Peyer's patch (tissue), 4 donors: Measurements from ENCODE around the gene PSMD4.

Experiments used
- CTCF ChIP-seq, 6 experiments: fragments of 450-650 bp in 4 of 6; fragments of 200-600 bp in 2 of 6; sonication (generic) in 1 of 6; IDR thresholded peaks; one replicate each; pipeline ENCODE4 v1.5.1; 2017 to 2019; ENCODE audit warnings: antibody characterized with exemption in 6 of 6, mild to moderate bottlenecking in 3 of 6, moderate library complexity in 1 of 6
- POLR2A ChIP-seq, 2 donors: fragments of 450-650 bp; IDR thresholded peaks; one replicate each; pipeline ENCODE4 v1.5.1; 2017; ENCODE audit warnings: antibody characterized with exemption in 2 of 2, mild to moderate bottlenecking in 2 of 2, moderate library complexity in 2 of 2

GRCh38 chr1:151267760-151268159 lies 13.2 kb downstream of the PSMD4 start:
- TF ChIP-seq CTCF (IDR thresholded peaks at IDR 0.05) (no peak), POLR2A (IDR thresholded peaks at IDR 0.05) (no peak)
